Hypothalamus (tissue), 51 donors: ENCODE data around the gene PTCD2.

Experiments
- DNase-seq, 51 donors: peaks; one replicate each; lab custom pipeline; 2025; lab: John Stamatoyannopoulos, UW

The PTCD2 gene

GRCh38 chr5:72408603-72409002 is 88.4 kb downstream of the PTCD2 start:
- no peak for DNase-seq

GRCh38 chr5:72410688-72411295 is 90.6 kb downstream of the PTCD2 start:
- no peak for DNase-seq

GRCh38 chr5:72412283-72413055 is 92.3 kb downstream of the PTCD2 start:
- no peak for DNase-seq

- DNase-seq: no peak
Measured at GRCh38 chr5:72415616-72416325, 95.6 kb downstream of the PTCD2 start.

GRCh38 chr5:72417333-72418062 is 97.3 kb downstream of the PTCD2 start:
- no peak for DNase-seq
